Measurements from ENCODE around the gene C14orf180.

The C14orf180 gene

DNA sequence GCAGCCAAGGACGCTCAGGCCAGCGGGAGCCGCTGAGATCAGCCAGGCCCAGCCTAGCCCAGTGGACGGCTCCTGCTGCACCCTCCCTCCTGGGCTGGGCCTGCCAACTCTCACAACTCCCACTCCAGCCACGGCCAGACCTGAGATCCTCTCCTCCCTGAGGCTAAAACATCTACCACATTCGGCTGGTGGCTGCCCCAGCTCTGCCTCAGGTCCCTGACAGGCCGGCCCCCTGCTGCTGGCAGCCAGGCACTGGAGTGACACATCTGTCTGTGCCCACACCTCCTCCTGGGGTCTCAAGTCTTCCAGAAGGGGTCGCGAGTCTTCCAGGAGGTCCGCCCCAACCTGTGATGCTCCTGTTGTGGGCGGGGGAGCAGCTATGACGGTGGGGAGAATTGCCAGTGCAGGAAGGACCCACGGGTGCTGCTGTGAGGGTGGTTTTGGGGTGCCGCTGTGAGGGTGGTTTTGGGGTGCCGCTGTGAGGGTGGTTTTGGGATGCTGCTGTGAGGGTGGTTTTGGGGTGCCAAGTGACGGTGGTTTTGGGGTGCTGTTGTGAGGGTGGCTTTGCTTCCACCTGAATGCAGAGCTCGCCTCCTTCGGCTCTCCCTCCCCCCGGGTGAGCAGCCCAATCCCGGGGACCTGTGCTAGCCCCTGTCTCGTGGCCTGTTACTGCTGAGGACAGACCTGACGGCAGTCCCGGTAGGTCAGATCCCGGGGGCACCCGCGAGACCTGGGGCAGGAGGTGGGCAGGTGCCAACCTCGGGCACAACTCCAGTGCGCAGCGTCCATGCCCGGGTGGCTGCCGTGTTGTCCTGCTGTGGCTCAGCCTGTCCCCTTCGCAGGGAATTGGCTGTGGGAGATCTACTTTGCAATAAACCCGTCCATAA, 27.5 kb upstream of the C14orf180 start:
- FAIRE-seq: no peak

DNA sequence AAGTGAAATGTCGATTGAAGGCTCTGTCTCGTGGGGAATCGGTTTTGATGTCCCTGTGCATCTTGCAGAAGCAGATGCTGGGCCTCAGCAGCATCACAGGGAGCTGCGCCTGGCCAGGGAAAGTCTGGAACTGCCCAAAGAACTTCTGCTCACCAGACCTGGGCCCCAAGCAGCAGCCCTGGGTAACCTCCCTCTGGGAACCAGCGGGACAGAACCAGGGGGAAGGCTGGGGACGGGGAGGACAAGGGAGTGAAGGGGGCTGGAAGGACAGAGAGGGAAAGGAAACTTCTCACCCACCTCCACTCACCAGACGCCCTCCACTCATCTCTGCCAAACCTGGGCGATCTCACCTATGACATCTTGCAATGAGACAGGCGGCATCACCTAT, 26.8 kb upstream of the C14orf180 start:
- DNase-seq (ENCODE audit: insufficient read length, low spot score): no peak
- no peak for TF ChIP-seq CTCF (IDR thresholded peaks at IDR 0.05; ENCODE audit: insufficient read depth, missing control alignments)
- no peak for FAIRE-seq

More for the DNA sequence above, 27.5 kb upstream of the C14orf180 start:
- no peak for TF ChIP-seq CTCF (IDR thresholded peaks at IDR 0.05; ENCODE audit: insufficient read depth, missing control alignments)
- no peak for DNase-seq (ENCODE audit: insufficient read length, low spot score)

- FAIRE-seq (no peak), DNase-seq (ENCODE audit: insufficient read length, low spot score) (no peak)
- TF ChIP-seq CTCF (IDR thresholded peaks at IDR 0.05; ENCODE audit: insufficient read depth, missing control alignments): no peak
Observed at GRCh38 chr14:104553166-104554087, 26.1 kb upstream of the C14orf180 start.

- no peak for FAIRE-seq
Observed at GRCh38 chr14:104554088-104554607, 25.4 kb upstream of the C14orf180 start.

GRCh38 chr14:104554608-104555429, 24.7 kb upstream of the C14orf180 start:
- no peak for TF ChIP-seq CTCF (IDR thresholded peaks at IDR 0.05; ENCODE audit: insufficient read depth, missing control alignments)
- no peak for DNase-seq (ENCODE audit: insufficient read length, low spot score)

More at GRCh38 chr14:104554088-104554607, 25.4 kb upstream of the C14orf180 start:
- TF ChIP-seq CTCF (IDR thresholded peaks at IDR 0.05; ENCODE audit: insufficient read depth, missing control alignments): no peak
- DNase-seq (ENCODE audit: insufficient read length, low spot score): no peak

DNA sequence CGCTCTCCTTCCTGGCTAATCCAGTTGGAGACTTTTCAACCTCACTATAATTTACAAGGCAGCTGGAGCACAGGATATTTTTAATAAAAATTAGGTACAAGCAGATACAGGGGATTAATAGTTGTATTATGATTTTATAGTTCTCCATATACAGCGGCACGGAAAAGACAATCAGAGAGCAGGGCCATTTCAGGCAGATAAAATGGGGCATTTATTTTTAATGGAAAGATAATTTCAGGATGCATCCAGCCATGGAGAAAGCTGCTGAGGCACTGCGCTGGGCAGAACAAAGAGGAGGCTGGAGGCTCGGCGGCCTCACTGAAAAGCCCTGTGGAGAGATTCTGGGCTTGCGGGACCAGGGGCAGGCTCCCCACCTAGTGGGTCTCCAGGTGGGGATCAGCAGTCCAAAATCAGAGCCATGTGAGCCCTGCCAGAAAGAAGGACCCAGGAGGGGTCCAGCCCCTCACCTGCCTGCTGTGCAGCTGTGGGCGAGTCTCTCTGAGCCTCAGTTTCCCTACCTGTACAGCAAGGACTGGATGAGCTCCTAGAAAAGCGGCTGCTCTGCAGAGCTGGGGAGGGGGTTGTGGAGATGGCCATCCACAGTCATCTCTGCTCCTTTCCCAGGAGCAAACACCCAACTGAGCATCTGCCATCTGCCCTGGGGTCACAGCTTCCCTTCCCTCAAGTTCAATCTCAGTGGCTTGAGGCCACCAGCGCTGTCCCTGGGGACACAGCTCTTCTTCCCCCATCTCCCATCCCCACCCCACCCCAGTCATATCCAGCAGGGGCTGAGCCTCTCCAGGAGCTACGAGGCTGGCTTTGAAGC, 23.9 kb upstream of the C14orf180 start:
- no peak for FAIRE-seq

More at GRCh38 chr14:104554608-104555429, 24.7 kb upstream of the C14orf180 start:
- FAIRE-seq: no peak

More for the DNA sequence above, 23.9 kb upstream of the C14orf180 start:
- TF ChIP-seq CTCF (IDR thresholded peaks at IDR 0.05; ENCODE audit: insufficient read depth, missing control alignments): no peak
- DNase-seq (ENCODE audit: insufficient read length, low spot score): no peak
